GM19467 (cell line): ENCODE data around the gene ABCD3.
"Not testable (repeated sequence)": the region's sequence is repeated elsewhere in the genome, so short reads cannot be mapped to it uniquely, and the experiment has no call there.

Experiments used
- ATAC-seq: cut with Tn5 transposase; IDR thresholded peaks from one replicate; pipeline ENCODE4 v1.9.1; 2021; ENCODE audit warnings: mild to moderate bottlenecking, moderate library complexity; ENCODE audit not compliant: unreplicated experiment

The ABCD3 gene

DNA sequence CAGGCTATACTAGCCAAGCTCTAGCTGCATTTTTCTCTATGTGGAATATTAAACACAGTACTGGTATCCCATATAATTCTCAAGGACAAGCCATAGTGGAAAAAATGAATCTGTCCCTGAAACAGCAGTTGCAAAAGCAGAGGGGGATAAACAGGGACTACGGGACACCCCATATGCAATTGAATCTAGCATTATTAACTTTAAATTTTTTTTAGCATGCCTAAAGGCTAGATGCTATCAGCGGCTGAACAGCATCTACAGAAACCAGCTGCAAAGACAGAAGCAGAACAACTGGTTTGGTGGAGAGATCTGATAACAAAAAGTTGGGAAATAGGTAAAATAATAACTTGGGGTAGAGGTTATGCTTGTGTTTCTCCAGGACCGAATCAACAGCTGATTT lies 30.6 kb downstream of the ABCD3 start:
- not testable (repeated sequence) for ATAC-seq

DNA sequence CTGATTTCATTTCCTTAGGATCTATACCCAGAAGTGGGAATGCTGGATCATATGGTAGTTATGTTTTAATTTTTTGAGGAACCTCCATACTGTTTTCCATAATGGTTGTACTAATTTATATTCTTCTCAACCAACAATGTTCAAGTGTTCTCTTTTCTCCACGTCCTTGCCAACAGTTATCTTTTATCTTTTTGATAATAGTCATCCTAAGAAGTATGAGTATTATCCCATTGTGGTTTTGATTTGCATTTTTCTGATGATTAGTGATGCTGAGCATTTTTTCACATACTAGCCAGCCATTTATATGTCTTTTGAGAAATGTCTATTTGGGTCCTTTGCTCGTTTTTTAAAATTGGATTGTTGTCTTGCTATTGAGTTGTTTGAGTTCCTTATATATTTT lies 38.5 kb downstream of the ABCD3 start:
- no peak for ATAC-seq

DNA sequence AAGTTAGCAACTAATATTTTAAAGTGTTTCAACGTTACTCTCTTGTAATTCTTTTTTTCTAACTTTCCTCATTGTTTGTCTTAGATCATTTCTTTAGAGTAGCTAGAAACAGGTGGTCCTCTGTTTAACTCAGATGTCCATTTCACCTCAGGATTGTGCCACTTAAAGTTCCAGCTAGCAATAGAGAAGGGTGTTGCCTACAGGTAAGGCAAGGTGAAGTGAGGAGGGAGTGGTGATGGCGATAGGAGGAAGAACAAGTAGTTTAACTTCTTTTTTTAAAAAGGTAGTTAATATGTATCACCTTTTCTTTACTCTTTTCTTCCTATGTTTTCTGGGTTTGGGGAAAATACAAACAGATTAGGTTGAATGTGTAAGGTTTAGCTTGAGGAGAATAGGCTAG lies 44.4 kb downstream of the ABCD3 start:
- ATAC-seq = no peak

DNA sequence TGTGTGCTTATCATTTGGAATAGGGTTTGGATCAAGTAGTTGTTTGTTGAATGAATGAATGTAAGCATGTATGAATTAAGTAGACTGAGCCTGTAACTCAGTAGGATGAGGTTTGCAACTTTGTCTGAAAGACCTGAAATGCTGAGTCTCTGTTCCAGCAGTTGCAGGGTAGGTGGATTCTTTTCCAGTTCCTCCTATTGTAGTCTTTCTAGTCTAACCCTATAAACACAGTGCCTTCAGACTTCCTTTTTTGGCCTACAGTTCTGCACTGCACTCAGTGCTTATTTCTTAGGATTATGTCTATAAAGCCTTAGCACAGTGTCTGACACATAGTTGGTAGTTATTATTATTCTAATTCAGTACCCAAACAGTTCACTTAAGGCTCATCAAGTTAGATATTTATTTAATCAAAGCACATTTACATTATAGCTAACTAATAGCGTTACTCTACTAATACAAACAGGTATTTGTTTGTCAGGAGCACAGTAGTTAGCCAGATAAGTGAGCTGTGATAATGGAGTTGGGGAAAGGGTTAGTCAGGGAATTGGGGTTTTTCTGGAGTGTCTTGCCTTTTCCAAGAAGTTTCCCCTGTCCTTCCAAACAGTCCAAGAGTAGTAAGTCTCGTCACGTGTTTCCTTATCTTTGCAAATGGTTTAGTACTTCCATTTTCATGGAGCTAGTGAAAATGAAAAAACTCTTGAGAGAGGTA lies 45.0 kb downstream of the ABCD3 start:
- no peak for ATAC-seq

DNA sequence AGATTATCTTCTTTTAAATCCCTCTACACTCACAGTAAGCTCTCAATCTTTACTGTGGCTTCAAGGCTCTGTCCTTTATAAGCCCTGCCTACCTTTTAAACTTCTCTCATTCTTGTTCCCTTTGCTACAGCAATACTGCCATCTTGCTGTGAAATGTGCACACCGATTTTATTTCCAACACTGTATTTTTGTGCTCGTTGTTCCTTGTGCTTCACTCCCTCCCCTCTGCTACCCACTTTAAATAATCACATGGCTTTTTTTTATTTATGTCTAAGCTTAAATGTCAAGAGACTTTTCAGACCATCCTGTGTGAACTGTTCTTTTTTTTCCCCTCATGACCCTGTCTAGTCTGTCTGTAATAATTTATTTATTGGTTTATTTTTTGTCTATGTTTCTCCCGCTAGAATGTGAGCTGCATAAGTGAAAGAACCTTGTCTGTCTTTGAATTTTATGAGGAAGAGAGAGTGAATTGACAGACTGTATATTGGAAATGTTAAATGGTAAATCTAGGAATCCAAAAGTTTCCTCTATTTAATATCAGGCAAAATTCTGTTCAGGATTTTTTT lies 45.7 kb downstream of the ABCD3 start:
- no peak for ATAC-seq

DNA sequence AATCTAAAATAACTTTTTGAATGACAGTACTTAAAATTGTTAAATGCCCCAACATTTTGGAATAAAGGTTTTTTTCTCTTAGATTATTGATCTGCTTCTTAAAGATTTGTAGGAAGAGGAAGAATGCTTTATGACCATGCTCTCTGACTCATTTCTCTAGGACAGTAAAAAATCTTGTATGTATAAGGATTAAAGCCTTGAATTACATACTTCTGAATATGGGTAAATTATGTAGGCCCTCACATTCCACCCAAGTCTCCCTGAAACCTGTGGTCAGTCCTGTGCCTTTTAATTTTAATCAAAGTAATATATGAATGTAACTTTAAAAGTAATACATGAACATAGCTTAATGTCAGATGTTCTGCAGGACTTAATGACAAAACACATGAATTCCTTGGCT lies 50.5 kb downstream of the ABCD3 start:
- no peak for ATAC-seq

DNA sequence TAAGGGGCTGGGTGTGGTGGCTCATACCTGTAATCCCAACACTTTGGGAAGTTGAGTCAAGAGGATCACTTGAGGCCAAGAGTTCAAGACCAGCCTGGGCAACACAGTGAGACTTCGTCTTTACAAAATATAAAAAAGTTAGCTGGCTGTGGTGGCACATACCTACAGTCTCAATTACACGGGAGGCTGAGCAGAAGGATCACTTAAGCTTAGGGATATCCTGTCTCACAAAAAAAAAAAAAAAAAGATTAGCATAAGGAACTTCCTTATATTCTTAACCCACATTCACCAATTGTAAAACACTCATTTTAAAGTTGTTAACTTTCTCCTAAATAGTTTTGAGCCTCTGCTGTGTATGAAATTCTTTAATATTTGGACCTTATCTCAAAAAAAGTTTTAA lies 53.1 kb downstream of the ABCD3 start:
- no peak for ATAC-seq

DNA sequence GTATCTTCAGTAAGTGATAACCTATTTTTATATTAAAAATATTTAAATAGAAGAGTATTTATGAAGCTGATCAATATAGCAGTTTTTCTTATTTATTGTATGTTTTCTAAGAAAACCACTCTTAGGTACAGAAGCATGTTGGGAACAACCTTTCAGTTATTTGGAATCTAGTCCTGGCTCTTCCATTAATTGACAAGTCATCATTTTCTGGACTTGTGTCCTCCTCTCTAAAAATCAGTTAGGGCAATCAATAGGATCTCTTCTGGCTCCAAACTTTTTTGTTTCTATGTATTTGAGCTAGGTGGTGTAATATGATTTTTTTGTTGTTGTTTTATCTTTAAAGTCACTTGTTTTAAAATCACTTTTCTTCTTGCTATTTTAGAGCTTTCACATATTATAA lies 57.0 kb downstream of the ABCD3 start:
- ATAC-seq = no peak

DNA sequence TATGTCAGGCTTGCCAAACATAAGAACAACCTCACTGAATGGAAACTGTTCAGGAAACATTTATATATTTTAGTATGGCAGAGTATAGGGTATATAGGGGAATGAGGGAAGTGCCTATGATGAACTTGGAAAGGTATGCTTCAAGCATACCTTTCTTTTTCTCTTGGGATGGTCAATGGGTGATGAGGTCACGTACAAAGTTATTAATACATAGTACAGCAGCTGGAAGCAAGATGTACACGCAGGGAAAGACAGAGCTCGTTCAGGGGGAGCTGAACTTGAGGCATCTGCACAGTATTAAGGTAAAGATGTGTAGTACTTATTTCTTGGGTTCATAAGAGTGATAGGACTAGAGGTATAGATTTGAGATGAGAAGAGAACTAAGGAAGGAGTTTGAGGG lies 61.5 kb downstream of the ABCD3 start:
- ATAC-seq = no peak

DNA sequence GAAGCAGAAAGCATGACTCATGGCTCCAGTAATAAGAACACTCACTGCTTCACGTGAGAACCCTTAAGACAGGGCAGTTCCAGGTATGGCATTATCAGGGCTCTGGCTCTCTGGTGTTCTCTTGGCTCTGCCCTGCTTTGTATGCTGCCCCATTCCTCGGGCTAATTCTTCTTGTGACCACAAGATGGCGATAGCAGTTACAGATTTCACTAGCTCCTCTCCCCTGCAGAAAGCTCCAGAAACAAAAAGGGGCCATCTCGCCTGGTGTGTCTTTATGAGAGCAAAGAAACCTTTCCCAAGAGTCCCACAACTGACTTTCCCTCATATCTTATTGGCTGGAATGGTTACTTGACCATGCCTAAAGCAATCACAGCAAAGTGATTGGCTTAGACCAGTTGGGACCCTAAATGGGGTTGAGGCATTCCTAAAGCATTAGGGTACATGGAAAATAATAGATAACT lies 63.3 kb downstream of the ABCD3 start:
- ATAC-seq = peak; percentile 98

DNA sequence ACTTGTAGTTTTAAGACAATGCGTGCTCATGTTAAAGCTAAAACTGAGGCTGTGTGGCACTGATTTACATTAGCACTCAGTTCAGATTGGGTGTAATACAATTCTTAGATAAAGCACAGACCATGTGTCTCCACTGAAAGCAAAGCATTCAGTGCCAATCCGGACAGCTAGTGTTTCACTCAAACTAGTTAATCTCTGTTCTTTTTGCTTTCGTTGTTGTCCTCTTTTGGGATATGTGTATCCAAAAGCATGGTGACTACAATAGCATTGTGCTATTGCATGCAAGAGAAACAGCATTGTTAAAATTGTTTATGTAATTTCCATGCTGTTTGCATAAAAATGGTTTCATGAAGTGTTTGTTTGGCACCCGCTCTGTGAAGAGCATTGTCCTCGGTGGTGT lies 68.8 kb downstream of the ABCD3 start:
- ATAC-seq = no peak

DNA sequence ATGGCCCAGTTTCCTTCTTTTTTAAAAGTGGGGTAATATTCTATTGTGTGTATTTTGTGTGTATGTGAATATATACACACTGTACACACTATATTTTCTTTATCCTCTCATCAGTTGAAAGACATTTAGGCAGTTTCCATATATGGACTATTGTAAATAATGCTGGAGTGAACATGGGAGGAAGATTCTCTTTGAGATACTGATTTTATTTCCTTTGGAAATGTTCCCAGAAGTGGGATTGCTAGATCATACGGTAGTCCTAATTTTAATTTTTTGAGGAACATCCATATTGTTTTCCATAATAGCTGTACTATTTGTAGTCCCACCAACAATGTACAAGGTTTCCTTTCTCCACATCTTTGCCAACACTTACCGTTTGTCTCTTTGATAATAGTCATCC lies 72.4 kb downstream of the ABCD3 start:
- ATAC-seq = no peak

DNA sequence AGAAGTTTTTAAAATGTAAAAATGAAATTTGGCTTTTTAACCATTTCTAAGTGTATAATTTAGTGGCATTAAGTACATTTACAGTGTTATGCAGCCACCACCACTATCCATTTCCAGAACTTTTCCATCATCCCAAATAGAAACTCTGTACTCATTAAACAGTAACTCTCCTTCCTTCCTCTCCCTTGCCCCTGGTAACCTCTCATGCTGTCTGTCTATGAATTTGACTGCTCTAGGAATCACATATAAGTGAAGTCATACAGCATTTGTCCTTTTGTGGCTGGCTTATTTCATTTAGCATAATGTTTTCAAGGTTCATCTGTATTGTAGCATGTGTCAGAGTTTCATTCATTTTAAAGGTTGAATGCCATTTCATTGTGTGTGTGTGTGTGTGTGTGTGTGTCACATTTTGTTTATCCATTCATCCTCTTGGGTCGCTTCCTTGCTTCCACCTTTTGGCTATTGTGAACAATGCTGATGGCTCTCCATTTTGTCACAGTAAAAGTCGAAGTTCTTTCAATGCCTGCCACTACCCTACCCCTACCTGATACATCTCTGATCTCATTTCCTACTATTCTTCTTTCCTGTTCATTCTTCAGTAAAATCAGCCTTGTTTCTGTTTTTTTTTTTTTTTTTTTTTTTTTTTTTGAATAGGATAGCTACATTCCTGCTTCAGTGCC lies 78.0 kb downstream of the ABCD3 start:
- no peak for ATAC-seq

DNA sequence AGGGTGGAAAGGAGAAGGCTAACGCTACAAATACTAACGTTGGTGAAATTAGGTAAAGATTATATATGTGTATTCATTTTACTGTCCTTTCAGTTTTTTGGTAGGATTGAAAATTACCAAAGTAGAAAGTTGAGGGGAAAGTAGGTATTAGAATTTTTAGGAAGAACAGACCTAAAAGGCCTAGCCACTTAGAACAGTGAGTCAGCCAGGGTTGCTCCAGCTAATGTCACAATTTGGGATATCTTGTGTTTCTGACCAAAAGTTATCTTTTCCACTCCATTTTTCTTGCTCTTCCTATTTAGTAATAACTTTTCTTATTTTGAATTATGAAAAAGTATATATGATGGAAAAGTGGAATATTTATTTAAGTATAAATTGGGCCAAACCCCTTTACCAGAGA lies 83.2 kb downstream of the ABCD3 start:
- ATAC-seq = no peak

DNA sequence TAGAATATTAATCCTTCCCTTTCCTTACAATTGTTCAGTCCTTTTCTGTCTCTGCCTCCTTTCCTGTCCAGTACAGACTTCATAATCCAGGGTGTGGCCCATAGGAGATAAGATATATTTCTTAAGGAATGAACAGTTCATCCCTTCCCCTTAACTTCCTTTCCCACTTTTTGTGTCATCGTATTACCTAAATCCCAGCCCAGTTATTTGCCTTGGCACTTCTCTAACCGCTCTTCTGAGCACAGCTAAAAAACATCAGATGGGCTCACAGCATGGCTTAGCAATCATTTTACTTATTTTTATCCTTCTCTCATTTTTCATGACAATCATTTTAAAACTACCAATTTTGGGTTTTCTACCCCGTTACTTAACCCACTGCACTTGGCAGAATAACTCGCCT lies 83.7 kb downstream of the ABCD3 start:
- ATAC-seq = no peak

DNA sequence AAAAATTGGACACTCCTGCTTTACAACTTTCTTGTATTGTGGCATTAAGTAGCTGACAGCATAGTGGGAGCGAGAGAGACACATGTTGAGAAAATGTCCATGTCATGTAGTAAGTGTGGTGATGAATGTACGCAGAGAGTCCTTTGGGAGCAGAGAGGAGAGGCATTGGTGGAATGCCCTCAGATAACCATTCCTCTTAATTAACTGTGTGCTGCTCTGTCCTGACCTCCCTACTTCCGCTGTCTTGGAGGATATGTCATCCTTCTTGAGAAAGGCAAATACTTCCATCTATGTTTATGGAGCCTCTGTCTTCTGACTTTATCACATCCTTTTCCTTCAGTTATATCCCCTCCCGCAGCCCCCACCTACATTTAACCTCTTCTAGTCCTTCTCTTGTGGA lies 85.0 kb downstream of the ABCD3 start:
- ATAC-seq = no peak

DNA sequence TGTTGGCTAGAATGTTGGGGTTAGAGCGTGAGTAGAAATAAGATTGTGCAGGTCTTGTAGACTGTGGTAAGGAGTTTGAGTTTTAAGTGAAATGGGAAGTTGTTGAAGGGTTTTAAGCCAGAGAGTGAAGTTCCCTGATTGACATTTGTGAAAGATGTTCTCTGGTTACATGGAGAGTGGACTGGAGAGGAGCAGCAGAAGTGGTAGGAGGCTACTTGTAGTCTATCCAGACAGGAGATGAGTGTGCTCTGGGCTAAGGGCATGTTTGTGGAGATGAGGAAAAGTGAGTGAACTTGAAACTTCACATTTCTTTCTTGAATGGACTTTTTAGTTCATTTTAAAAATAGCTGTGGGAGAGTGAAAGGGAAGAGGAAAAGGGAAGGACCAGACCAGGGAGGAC lies 86.4 kb downstream of the ABCD3 start:
- ATAC-seq = no peak

DNA sequence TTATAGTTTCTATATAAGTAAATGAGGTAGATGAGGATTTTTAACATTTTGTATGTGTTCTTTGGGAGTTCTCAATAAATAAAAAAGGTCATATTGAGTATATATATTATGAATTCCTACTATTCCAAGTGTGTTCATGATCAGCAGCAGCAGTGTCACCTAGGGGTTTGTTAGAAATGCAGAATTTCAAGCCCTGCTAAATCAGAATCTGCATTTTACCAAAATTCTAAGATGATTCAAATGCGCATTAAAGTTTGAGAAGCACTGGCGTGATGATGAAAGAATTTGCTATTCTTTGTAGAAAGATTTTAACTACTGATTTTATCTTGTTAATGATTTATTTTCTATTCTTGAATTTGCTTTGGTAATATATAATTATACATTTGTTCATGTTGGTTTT lies 94.6 kb downstream of the ABCD3 start:
- no peak for ATAC-seq

DNA sequence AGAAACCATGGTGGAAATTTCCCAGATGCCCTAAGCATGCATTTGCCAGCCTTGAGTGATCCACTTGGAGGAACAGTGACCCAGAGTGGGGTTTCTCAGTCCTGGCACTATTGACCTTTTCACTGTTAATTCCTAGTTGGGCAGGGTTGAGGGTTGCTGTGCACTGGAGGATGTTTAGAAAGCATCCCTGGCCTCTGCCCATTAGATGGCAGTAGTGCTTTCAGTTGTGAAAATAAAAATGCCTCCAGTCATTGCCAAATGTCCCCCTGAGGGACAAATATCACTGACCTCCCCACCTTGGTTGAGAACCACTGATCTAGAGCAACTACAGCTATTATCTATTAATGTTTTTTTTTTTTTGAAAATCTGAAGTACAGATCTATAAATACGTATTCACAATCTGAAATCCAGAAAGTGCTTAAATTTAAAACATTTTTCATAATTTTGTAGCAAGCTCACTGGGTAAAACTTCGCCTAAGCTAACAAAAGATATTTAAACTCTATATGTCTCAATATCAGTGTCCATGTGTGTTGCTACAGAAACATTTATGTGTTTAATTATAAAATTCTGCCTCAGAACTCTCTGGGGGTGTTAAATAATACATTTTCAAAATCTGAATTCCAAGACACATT lies 96.0 kb downstream of the ABCD3 start:
- no peak for ATAC-seq

DNA sequence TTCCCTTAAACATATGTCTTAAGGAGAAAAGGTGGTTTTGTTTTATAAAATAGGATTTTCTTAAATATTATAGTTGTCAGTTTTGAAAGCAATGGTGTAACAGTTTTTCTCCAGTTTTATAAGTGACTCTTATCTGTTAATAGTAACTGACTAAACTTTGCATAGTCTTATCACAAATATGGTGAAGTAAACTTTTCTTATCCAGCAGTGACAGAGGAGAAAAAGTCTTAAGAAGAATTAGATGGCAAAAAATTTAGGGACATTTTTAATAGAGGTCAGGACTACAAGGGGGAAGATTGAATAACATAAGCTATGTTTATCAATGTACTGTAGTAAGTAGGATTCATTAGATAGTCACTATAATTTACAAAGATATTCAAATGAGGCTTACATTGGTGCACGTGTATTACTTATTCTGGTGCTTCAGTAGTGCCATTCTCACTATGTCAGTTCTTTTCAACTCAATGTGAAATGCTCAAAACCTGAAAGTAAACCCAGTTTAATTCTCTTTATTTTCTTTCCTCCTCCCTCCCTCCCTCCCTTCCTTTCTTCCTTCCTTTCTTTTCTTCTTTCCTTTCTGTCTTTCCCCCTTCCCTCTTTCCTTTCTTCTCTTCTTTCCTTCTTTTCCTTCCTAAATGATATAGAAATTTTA lies 97.2 kb downstream of the ABCD3 start:
- no peak for ATAC-seq

DNA sequence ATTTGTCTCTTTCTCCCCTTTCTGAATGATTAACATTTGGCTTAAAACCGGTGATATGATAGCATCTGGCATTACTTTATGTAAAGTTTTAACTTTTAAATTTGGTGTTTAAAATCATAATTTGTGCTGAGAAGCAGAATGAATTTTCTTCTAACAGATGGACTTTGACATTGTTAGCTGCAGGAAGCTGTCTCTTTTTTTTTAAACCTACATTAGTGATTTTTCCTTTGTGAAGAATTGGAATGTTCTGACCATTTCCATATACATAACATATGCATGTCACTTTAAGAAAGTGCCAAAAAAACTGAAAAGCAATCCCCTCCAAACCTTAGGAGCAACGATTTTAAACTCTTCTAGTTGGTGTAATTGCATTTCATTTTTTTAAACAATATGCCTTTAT lies 101.2 kb downstream of the ABCD3 start:
- ATAC-seq = no peak
